SJSA1 (cell line): ENCODE measurements around the gene MITF. TPM values are rescaled to one million over a fixed set of nuclear protein-coding genes. Genes with fewer than 3 reads are reported as not detected.

Experiments used
- DNase-seq, 2 experiments: peaks; one replicate each; pipeline ENCODE4 v3.0.0-alpha.2; 2015 to 2020; ENCODE audit warnings: low spot score in 2 of 2, low read depth in 1 of 2
- H3K27ac ChIP-seq: fragments of 250-450 bp; sonication (Bioruptor Pico); 2 replicates; pipeline ENCODE4 v1.5.1; 2020; ENCODE audit warnings: mild to moderate bottlenecking, moderate library complexity
- H3K27me3 ChIP-seq: fragments of 250-450 bp; sonication (Bioruptor Pico); replicated peaks from 2 replicates; pipeline ENCODE4 v1.5.1; 2020; ENCODE audit warnings: mild to moderate bottlenecking, moderate library complexity
- H3K36me3 ChIP-seq: fragments of 250-450 bp; sonication (Bioruptor Pico); 2 replicates; pipeline ENCODE4 v1.5.1; 2020; ENCODE audit warnings: mild to moderate bottlenecking
- H3K4me1 ChIP-seq: fragments of 250-450 bp; sonication (Bioruptor Pico); replicated peaks from 2 replicates; pipeline ENCODE4 v1.6.1; 2021; ENCODE audit warnings: mild to moderate bottlenecking
- H3K4me3 ChIP-seq: fragments of 250-450 bp; sonication (Bioruptor Pico); 2 replicates; pipeline ENCODE4 v1.5.1; 2020; ENCODE audit warnings: mild to moderate bottlenecking
- H3K9me3 ChIP-seq: fragments of 250-450 bp; sonication (Bioruptor Pico); replicated peaks from 2 replicates; pipeline ENCODE4 v1.5.1; 2020; ENCODE audit warnings: mild to moderate bottlenecking
- total RNA-seq: library from RNA; depleted of rRNA; stranded (reverse); fragments of >200 nt; shearing (Covaris generic); gene quantifications from 2 replicates; pipeline ENCODE4 v1.2.3, GENCODE V29; 2014; rRNA removed

Gene MITF, protein sequence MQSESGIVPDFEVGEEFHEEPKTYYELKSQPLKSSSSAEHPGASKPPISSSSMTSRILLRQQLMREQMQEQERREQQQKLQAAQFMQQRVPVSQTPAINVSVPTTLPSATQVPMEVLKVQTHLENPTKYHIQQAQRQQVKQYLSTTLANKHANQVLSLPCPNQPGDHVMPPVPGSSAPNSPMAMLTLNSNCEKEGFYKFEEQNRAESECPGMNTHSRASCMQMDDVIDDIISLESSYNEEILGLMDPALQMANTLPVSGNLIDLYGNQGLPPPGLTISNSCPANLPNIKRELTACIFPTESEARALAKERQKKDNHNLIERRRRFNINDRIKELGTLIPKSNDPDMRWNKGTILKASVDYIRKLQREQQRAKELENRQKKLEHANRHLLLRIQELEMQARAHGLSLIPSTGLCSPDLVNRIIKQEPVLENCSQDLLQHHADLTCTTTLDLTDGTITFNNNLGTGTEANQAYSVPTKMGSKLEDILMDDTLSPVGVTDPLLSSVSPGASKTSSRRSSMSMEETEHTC
- 9.8 and 16.5 TPM in 2 replicates for total RNA-seq

DNA sequence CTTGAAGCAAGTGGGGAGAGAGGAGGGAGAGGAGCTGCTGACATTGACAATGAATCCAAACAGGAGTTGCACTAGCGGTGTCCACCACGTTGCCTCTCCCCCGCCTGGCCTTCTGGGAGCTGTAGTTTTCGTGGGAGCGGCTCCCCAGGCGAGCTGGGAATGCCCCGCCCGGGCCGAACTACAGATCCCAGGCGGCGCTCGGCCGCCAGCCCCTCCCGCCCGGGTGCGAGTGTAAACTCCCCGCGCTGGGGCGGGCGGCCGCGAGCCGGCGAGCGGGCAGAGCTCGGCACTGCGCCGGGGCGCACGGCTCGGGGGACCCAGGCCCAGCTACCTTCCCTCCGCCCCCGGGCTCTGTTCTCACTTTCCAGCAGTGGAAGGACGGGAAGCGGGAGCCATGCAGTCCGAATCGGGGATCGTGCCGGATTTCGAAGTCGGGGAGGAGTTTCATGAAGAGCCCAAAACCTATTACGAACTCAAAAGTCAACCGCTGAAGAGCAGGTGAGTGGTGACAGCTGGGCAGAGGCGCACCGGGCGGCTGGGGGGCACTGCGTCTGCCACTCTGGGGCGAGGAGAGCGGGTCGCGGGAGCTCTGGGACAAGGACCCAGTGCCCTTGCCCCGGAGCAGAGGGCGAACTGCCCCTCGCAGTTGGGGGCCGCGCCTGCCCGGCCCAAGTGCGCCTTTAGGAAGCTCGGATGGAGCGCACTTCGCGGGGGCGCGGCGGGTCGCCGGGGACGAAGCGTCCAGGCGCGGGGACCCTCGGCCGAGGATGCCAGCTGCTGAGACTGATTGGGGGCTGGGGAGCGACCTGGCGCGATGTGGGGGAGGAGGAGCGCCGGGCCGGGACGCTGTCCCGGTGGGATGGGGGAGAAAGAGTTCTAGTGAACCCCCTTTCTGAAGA, at the start of gene MITF:
MITF (plus strand) TSS at position 261 of the 899 bp plus-strand sequence; CDS start at position 395, 134 bp downstream.
- no peaks in the 10 kb centered on the region for H3K27me3 ChIP-seq
- H3K36me3 ChIP-seq, result 0 out of 2 replicates have a peak, but pooled peaks cover 2% of the 10 kb centered on the region
- peak within 1 kb of the TSS; percentile 74 for H3K4me3 ChIP-seq
- H3K4me1 ChIP-seq, result peaks cover 15% of the 10 kb centered on the region
- peak; percentile 81 to 88 for DNase-seq
- H3K9me3 ChIP-seq, result no peaks in the 10 kb centered on the region
- no peak within 1 kb of the TSS for H3K27ac ChIP-seq

DNA sequence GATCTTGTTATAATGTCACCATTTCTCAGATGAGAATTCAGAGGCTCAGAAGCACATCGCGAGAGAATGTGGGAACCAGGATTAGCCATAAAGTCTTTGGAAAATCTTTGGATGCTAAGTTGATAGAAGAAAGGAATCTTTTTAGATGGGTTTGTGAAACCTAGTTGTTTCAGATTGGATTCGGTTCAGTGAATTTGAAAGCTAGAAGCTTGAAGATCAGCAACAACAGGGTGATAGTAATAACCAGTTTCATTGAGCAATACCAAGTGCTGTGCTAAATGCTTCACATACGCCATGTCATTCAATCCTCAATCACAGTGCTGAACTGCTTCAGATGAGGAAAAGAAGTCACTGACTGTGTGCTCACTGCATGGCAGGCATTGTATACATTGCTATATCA, 47.4 kb upstream of the MITF start:
- Histone ChIP-seq H3K36me3 (no peaks in the 10 kb centered on the region), H3K4me1 (peaks cover 3% of the 10 kb centered on the region; the same call in 1 of the 2 replicates), H3K4me3 (no peak overlapping the region), H3K27me3 (no peaks in the 10 kb centered on the region), H3K27ac (no peak overlapping the region), H3K9me3 (no peaks in the 10 kb centered on the region)
- DNase-seq, result no peak

- Histone ChIP-seq H3K27me3 (no peaks in the 10 kb centered on the region), H3K4me3 (no peak overlapping the region), H3K9me3 (no peaks in the 10 kb centered on the region), H3K27ac (no peak overlapping the region), H3K4me1 (0 out of 2 replicates have a peak, but pooled peaks cover 3% of the 10 kb centered on the region), H3K36me3 (no peaks in the 10 kb centered on the region)
- no peak for DNase-seq
Observed at GRCh38 chr3:69692761-69693160, 46.5 kb upstream of the MITF start.

DNA sequence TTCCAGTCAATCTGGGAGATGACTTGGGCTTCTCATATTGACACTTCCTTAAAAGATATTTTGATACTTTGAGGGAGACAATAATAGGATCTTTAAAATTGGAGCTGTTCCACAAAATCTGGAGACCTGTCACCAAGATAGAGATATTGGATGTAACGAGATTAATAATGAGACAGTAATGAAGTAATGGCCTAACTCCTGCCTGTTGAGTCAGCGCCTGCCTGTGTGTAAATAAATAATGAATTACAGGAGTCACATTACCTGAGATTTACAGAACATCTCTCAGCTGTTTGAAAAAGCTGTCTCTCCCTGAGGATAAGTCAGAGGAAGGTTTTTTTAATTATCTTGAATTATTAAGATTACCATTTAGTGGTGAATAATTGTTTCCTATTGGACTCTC, 43.8 kb upstream of the MITF start:
- no peaks in the 10 kb centered on the region for H3K9me3 ChIP-seq
- 0 out of 2 replicates have a peak, but pooled peaks cover 3% of the 10 kb centered on the region for H3K4me1 ChIP-seq
- H3K27ac ChIP-seq, result no peak overlapping the region
- H3K36me3 ChIP-seq, result no peaks in the 10 kb centered on the region
- H3K4me3 ChIP-seq, result no peak overlapping the region
- DNase-seq, result no peak
- H3K27me3 ChIP-seq, result no peaks in the 10 kb centered on the region

DNA sequence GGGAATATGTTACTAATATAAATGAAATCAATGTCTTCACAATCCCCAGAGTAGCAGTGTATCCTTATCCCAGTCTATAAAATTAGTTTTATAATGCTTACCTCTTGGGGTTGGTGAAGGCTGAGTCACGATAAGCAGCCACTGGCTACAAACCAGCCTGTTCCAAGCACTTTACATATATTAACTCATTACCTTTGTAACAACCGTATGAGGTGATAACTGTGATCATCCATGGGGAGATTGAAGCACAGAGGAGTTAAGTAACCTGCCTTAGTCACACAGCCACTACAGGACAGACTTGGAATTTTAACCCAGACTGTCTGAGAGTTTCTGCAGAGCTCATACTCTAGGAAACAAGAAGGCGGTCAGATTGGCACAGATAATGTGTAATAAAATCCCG, 43.3 kb upstream of the MITF start:
- DNase-seq, result no peak
- Histone ChIP-seq H3K9me3 (no peaks in the 10 kb centered on the region; the same call in 1 of the 2 replicates), H3K36me3 (no peaks in the 10 kb centered on the region), H3K27ac (no peak overlapping the region), H3K27me3 (no peaks in the 10 kb centered on the region), H3K4me3 (no peak overlapping the region), H3K4me1 (0 out of 2 replicates have a peak, but pooled peaks cover under 1% of the 10 kb centered on the region)

DNA sequence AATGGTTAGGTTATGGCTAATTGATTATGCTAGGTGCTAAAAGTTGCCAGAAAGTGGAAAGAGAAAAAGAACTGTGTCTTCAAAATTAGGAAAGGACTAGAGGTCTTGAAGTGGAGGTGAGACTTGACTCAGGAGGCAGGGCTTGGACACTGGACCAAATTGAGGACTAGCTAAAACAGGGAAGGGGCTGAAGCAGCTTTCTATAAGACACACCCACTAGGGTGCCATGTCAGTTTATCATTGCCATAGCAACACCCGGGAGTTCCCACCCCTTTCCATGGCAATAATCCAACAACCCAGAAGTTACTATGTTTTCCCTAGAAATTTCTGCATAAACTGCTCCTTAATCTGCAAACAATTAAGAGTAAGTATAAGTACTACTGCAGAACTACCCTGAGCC, 42.9 kb upstream of the MITF start:
- H3K4me3 ChIP-seq, result no peak overlapping the region
- H3K4me1 ChIP-seq, result no peaks in the 10 kb centered on the region
- H3K27ac ChIP-seq, result no peak overlapping the region
- H3K36me3 ChIP-seq, result no peaks in the 10 kb centered on the region
- no peaks in the 10 kb centered on the region for H3K27me3 ChIP-seq
- H3K9me3 ChIP-seq, result no peaks in the 10 kb centered on the region; the same call in 1 of the 2 replicates
- no peak for DNase-seq

GRCh38 chr3:69697381-69697780, 41.9 kb upstream of the MITF start:
- no peak for DNase-seq

GRCh38 chr3:69698728-69699127, 40.5 kb upstream of the MITF start:
- Histone ChIP-seq H3K27ac (no peak overlapping the region), H3K36me3 (no peaks in the 10 kb centered on the region), H3K9me3 (no peaks in the 10 kb centered on the region; the same call in 1 of the 2 replicates), H3K27me3 (no peaks in the 10 kb centered on the region), H3K4me1 (no peaks in the 10 kb centered on the region), H3K4me3 (no peak overlapping the region)
- no peak for DNase-seq

More at GRCh38 chr3:69697381-69697780, 41.9 kb upstream of the MITF start:
- no peaks in the 10 kb centered on the region for H3K27me3 ChIP-seq
- no peaks in the 10 kb centered on the region for H3K4me1 ChIP-seq
- no peaks in the 10 kb centered on the region for H3K36me3 ChIP-seq
- no peak overlapping the region for H3K27ac ChIP-seq
- H3K4me3 ChIP-seq, result no peak overlapping the region
- no peaks in the 10 kb centered on the region; the same call in 1 of the 2 replicates for H3K9me3 ChIP-seq

DNA sequence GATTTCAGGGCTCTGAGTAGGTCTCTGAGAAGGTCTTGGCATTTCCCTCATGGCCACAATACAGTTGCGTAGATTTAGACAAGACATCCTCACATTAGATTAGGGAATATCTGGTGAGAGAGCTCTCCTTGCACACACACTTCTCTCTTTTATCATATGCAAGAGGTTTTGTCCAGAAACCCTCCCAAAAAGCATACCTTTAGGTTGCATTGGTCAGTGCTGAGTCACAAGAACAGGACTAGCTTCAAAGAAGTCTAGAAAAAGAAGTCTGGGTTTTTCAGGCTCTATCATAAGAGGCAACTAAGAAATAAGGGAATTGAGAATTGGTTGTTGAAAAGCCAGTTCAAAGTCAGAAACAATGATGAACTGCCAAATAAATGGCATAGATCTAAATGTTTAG, 40.1 kb upstream of the MITF start:
- no peaks in the 10 kb centered on the region for H3K27me3 ChIP-seq
- no peaks in the 10 kb centered on the region; the same call in 1 of the 2 replicates for H3K9me3 ChIP-seq
- H3K36me3 ChIP-seq, result no peaks in the 10 kb centered on the region
- H3K4me3 ChIP-seq, result no peak overlapping the region
- no peaks in the 10 kb centered on the region for H3K4me1 ChIP-seq
- DNase-seq, result no peak
- no peak overlapping the region for H3K27ac ChIP-seq

GRCh38 chr3:69700949-69701348, 38.3 kb upstream of the MITF start:
- Histone ChIP-seq H3K27ac (no peak overlapping the region), H3K4me1 (no peaks in the 10 kb centered on the region), H3K4me3 (no peak overlapping the region), H3K27me3 (no peaks in the 10 kb centered on the region), H3K36me3 (no peaks in the 10 kb centered on the region), H3K9me3 (no peaks in the 10 kb centered on the region; the same call in 1 of the 2 replicates)
- DNase-seq, result no peak

DNA sequence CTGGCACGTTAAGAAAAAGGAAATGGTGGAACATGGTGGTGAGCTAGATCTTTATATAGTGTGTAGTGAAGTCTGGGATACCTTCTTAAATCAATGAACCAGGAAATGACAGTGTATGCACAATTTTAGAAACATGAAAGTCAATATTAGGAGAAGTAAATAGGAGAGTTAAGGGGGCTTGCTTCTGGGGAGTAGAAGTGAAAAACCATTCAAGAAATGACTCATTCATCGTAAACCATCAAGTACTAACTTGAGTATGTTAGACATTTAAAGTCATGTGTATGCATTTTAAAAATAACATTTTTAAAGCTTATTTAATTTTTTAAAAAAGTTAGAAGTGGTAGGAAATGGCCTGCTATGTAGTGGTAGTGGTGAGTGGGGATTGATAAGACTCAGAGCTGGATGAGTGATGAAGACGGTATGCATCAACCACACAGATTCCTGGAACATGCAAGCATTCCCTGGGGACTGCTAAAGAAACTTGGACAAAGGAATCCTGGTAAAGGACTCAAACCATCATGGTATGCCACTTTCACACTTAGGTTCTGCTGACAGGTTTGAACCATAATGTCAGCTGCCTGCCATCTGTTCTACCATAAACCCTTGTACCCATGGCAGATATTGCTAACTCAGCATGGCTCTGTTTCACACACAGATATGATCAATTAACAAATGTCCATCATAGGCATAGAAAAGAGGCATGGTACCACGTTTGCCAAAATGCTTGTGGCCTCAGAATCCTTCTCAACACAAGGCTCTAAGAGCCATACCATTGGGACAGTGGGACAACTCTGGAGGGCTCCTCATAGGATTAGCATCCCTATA, 28.9 kb upstream of the MITF start:
- DNase-seq, result peak; percentile 42 to 67
- Histone ChIP-seq H3K36me3 (no peaks in the 10 kb centered on the region), H3K9me3 (no peaks in the 10 kb centered on the region), H3K4me3 (no peak overlapping the region), H3K27me3 (no peaks in the 10 kb centered on the region), H3K27ac (no peak overlapping the region), H3K4me1 (peaks cover 8% of the 10 kb centered on the region)

- H3K27ac ChIP-seq, result no peak overlapping the region
- H3K4me3 ChIP-seq, result no peak overlapping the region
- peaks cover 8% of the 10 kb centered on the region for H3K4me1 ChIP-seq
- no peaks in the 10 kb centered on the region for H3K36me3 ChIP-seq
- no peaks in the 10 kb centered on the region for H3K27me3 ChIP-seq
- no peaks in the 10 kb centered on the region for H3K9me3 ChIP-seq
- DNase-seq, result no peak
Observed at GRCh38 chr3:69712269-69712668, 27.0 kb upstream of the MITF start.

DNA sequence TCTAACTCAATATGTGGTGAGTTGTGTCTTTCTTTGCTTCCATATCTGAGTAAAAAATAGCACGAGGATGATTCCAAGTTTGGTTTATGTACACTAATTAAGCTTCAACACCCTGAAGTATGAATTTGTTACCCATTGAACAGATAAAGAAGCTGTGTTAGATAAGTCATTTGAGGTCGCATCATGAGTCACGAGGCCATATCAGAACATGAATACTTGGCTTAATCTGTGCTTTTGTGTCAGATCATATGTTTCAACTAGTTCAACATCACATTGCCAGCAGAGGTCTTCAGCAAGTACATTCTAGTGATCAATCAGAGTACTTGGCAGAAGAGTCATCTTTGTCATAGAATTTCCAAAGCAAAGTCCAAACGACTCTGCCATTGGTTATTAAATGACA, 26.3 kb upstream of the MITF start:
- H3K27me3 ChIP-seq, result no peaks in the 10 kb centered on the region
- H3K9me3 ChIP-seq, result no peaks in the 10 kb centered on the region
- DNase-seq, result no peak
- peaks cover 8% of the 10 kb centered on the region for H3K4me1 ChIP-seq
- no peaks in the 10 kb centered on the region for H3K36me3 ChIP-seq
- H3K27ac ChIP-seq, result no peak overlapping the region
- H3K4me3 ChIP-seq, result no peak overlapping the region
